NCI-H2107 (cell line): ENCODE results near the gene RPRD2.
"Not testable (repeated sequence)": the region's sequence is repeated elsewhere in the genome, so short reads cannot be mapped to it uniquely, and the experiment has no call there.

Experiments
- DNase-seq: peaks from one replicate; lab custom pipeline; 2025; lab: John Stamatoyannopoulos, UW

The RPRD2 gene

DNA sequence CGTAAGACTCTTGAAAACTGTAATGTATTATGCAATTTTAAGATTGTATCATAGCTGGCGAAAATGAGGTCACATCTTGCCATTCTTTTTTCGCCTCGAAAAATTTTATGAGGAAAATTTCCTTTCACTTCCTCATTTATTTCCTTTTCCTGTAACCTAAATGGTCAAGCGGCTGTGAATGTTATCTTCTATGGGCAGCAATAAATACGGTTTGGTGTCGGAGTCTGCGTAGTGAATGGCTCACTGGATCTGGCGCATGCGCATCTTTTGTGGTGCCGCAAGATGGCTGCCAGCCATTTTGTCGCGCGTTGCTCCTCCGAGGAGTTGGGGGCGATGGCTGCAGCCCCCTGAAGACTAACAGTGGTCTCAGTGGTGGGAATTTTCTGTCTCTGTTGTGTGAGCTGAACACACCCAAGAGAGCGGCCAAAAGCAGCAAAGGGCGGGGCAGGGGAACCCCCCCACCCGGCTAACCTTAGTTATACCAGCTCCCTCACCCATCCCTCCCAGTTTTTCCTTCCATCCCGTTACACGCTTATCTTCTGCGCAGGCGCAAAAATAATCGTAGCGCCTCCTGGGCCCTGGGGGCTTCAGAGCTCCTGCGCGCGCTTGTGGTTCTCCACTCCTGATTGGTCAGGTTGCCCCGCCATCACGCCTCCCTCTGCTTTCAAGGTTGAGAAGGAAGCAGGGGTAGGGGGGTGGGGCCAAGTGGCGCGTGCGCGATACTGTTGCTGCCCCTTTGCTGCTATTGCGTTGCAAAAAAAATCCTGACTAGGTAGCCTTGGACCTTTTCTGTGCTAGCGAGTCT is at the start of gene RPRD2:
TSS of gene RPRD2 (plus strand) at position 722 of the 805 bp plus-strand sequence. CDS start 568 bp downstream, outside the sequence.
- DNase-seq, result peak; percentile 100

DNA sequence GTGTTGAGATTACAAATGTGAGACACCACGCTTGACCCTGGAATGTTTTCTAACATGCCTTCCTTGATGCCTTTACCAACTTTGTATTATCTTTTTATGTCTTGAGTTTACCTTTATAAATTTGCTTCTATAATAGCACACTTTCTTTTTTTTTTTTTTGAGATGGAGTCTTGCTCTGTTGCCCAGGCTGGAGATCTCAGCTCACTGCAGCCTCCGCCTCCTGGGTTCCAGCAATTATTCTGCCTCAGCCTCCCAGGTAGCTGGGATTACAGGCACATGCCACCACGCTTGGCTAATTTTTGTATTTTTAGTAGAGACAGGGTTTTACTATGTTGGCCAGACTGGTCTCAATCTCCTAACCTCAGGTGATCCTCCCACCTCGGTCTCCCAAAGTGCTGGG is 49.3 kb upstream of the RPRD2 start:
- DNase-seq, result not testable (repeated sequence)

DNA sequence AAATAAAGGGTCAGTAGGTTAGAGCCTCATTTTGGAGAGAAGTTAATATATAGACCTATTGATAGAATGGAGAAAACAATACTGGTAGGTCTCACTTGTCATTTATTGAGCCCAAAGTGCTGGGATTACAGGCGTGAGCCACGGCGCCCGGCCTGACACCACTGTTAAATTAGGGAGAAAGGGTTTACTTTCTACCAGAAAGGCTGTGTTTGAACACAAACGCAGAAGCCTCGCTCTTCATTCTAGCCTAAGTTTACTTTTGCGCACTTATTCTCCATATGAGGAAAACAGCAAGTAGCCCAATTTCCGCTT is 43.3 kb upstream of the RPRD2 start:
- DNase-seq, result no peak

DNA sequence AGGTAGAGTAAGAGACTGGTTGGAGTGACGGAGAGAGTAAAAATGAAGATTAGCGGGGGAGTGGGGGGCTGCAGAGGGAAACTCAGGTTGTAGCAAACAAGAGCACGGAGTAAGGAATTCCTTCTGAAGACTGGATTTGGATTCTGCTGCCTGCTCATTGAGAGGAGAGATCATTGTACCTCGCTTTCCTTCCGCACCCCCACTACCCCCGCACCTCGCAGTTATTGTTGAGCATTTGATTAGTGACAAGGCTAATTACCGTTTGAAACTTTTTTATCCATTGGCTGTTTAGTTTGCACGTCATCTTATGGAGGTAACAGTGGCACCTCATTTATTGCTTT is 42.2 kb upstream of the RPRD2 start:
- DNase-seq, result no peak

DNA sequence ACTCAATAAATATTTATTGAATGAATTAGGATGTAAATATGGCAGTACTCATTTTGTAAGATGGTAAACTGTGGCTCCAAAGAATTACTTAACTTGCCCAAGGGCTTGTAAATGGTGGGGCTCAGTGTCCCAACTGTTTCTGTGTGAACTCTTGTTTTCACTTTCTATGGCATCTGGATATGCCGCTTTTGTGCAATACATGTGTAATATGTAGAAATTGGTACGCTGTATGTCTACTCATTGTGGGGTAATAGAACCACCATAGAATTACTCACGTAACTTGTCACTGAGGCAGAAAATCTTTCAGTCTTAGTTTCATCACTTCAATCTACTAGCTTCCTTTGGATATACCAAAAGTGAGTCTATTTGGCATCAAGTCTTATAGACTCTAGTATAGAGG is 41.6 kb upstream of the RPRD2 start:
- DNase-seq, result no peak

DNA sequence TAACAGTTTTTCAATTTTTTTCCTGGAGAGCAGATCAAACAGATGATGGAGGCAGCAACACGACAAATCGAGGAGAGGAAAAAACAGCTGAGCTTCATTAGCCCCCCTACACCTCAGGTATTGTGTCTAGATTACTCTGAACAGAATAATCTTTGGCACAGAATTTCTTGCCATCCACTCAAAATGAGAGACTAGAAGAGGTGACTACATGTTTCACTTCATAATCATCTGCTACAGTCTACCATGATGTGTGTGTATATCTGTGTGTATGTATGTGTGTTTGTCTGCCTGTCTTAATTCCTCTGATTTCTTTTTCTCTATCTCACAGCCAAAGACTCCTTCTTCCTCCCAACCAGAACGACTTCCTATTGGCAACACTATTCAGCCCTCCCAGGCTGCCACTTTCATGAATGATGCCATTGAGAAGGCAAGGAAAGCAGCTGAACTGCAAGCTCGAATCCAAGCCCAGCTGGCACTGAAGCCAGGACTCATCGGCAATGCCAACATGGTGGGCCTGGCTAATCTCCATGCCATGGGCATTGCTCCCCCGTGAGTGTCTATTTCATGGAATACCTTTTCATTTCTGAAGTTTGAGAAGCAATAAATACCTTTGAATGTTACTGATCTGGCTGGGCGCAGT is 31.2 kb upstream of the RPRD2 start:
- no peak for DNase-seq

DNA sequence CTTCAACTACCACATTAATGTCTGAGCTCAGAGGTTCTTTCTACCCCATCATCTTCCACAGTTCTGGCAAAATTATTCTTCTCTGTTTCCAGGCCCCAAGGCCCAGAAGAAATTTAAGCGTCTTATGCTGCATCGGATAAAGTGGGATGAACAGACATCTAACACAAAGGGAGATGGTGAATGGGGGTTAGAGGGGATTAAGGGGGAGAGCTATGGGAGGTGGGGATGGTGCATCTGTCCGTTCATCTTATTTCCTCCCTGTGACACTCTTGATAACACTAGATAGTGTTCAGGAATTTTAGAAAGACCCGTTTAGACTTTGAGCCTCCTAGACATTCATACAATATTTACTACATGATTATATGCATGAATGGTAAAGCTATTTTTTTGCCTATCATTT is 17.6 kb upstream of the RPRD2 start:
- no peak for DNase-seq

DNA sequence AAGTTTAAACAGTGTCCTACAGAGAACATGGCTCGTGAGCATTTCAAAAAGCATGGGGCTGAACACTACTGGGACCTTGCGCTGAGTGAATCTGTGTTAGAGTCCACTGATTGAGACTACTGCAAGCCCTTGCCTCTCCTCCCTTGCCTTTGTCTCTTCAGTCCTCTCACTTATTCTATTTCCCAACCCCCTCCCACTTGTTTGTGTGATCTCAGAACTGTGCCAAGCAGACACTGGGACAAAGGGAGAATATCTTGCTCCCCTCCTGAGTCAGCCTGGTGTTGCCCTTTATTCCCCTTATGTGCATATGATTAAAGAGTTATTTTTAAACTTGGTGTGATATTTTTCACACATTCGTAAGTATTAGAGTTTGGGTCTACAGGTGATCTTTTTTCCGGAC is 11.1 kb upstream of the RPRD2 start:
- DNase-seq, result no peak

DNA sequence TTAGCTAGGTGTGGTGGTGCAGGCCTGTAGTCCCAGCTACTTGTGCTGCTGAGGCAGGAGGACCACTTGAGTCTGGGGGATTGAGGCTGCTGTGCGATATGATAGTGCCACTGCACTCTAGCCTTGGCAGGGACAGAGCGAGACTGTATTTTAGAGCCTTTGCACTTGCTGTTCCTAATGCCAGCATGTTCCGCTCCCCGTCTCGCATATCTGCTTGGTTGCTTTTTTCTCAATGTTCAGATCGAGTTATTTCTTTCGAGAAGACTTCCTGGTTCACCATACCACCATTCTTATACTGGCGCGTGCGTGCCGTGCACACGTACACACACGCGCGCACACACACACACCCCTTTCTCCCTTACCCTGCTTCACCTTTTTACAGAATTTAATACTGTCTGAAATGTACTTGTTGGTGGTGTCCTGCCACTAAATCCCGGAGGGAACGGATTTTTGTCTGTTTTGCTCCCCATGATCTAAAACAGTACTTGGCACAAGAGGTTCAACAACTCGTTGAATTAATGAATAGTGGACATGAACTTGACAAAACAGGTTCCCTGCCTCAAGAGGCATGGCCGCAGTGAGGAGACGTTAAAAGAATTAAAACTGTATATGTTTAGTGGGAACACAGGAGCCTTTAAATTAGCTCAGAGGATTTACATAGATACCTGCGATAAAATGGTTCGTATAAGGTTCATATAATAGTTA is 1.1 kb upstream of the RPRD2 start:
- DNase-seq, result no peak

DNA sequence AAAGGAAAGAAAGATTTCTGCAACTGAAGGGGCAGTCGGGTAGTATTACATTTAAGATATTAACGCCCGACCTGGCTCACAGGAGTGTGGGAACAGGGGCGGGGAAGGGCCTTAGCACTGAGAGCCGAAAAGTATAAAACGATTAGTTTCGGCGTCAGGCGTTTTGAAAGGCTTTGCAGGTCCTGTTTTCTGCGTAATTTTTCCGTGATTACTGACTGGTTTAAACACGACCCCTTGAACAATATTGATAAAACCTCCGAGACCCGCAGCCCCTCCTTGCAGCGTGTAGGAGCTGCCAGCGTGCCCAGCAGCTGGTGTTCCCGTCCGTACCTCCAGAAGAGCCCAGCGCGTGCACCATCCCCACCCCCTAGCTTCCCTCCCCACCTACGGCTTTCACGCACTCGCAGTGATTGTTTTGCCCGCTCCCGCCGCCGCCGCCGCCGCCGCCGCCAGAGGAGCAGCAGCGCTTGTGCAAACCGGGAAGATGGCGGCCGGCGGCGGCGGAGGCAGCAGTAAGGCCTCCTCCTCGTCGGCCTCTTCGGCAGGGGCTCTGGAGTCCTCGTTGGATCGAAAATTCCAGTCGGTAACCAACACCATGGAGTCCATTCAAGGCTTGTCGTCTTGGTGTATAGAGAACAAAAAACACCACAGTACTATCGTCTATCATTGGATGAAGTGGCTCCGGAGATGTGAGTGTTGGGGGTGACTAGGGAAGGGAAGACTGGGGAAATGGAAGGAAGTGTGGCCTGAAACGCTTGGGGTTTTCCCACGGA is 470 bp downstream of the RPRD2 start:
- peak; percentile 80 for DNase-seq

DNA sequence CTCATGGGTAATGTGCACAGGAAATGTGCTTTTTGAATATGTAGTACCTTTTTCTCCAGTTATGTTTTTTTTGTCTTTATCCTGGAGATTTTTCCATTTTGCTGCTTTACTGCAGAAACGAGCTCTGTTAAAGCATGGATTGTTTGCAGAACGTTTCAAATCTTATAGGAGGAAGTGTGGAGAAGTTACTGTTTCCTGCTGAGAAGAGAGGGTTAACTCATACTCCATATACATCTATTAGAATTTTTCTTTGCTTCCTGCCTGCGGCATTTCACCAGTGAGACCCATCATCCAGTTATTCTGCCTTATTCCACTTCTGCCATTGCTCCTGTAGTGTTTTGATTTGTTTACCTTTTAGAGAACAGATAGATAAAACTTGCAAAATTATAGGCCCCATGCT is 2.0 kb downstream of the RPRD2 start:
- no peak for DNase-seq

DNA sequence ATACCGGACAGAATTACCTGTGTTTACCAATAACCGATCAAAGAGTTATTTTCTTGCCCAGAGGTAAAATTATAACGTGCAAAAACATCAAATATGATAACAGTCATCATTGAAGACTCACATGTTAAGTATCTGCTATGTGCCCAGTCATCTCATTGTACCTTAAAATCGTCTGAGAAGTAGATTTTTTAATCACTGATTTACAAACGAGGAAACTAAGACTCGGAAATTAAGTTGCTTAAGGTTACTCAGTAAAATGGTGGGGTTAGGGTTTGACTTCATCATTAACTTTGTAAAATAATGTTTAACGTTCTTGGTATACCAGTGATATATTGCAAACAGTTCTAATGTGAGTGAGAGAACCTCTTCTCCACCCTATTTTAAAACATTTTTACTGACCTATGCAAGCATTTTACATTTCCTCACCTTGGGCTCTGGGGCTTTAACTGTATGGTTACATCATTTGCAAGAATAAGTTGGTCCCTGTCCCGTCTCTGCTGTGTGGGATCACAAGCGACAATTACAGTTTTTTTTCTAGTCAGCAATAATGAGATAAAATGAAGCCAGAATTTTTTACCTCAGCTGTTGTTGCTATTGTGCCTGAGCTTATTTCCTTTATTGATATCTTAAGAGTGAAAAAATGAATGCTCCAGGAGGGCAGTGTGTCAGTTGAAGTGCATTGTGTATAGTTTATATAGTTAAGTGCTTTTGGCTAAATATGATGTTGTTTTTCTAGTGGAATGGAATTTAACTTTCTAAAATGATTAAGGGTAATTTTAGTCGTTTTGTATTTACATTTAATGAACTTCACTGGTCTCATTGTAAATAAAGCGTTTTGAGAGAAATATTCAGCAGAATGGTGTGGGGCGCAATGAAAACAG is 2.7 kb downstream of the RPRD2 start:
- no peak for DNase-seq

DNA sequence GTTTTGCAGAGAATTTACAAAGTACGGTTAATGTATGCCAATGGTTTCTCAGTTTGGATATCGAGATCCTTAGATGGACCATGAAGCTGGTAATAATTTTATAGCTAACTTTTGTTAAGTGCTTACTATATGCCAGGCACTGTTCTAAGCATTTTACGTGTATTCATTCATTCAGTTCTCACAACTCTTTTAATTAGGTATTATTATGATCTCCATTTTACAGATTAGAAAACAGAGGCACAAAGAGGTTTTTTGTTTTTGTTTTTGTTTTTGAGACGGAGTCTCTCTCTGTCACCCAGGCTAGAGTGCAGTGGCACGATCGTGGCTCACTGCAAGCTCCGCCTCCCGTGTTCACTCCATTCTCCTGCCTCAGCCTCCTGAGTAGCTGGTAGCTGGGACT is 7.2 kb downstream of the RPRD2 start:
- DNase-seq, result no peak

DNA sequence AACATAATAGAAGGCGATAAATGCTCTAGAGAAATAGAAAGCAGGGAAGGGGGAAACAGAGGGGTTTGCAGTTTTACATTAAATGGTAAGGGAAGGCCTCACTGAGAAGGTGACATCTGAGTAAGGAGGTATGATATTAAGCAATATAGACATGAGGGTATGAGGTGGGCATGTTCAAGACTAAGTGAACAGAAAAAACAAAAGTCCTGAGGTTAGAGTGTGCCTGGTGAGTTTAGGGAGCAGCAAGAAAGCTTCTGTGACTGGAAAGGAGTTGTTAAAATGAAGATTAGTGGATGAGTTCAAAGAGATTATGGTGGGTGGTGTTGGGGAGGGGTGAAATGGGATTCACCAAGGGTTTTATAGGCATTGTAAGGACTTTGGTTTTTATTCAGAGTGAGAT is 8.6 kb downstream of the RPRD2 start:
- DNase-seq, result no peak

DNA sequence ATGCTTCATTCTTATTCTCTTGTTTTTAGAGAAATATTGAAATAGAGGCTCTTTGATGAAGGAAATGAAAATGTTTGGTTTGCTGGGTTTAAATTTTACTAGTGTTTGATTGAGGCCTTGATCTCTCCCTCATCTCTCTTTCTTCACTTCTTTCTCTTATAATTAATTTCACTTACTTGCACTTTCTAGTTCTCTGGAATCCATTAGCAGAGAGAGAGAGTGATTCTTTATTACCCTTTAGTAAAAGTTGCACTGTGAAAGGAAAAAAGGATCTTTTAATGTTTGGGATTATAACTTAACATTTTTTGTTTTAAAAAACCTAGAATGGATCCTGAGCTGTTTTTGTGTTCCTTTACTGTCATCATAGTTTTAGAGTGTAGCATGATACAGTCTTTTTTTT is 12.2 kb downstream of the RPRD2 start:
- no peak for DNase-seq

DNA sequence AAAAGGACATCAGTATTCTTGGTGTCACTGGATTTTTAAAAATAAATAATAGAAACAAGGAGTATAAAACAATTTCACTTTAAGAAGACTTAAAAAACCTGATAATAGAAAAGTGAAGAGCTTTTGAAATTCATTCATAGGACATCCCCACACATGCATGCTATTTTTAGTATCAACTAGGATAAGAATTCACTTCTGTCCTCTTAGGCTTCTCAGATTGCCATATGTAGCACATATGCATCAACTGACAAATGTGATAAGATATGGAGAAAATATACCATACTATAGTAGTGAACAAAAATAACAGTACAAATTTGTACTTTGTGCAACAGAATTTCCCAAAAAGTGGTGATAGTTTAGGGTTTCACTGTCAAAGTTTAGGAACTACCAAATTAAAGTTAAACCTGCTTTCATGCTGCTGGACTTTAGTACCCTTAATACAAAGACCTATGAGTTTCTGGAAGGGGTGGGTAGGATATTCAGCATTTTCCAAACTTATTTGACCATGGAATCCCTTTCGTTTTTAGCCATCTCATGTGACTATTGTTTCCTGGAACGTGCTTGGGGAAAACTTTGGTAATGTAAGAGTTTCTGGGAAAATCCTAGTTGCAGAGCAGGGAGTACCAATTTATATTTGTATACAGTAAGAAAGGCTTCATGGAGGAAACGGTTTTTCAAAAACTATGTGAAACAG is 19.8 kb downstream of the RPRD2 start:
- DNase-seq, result no peak

DNA sequence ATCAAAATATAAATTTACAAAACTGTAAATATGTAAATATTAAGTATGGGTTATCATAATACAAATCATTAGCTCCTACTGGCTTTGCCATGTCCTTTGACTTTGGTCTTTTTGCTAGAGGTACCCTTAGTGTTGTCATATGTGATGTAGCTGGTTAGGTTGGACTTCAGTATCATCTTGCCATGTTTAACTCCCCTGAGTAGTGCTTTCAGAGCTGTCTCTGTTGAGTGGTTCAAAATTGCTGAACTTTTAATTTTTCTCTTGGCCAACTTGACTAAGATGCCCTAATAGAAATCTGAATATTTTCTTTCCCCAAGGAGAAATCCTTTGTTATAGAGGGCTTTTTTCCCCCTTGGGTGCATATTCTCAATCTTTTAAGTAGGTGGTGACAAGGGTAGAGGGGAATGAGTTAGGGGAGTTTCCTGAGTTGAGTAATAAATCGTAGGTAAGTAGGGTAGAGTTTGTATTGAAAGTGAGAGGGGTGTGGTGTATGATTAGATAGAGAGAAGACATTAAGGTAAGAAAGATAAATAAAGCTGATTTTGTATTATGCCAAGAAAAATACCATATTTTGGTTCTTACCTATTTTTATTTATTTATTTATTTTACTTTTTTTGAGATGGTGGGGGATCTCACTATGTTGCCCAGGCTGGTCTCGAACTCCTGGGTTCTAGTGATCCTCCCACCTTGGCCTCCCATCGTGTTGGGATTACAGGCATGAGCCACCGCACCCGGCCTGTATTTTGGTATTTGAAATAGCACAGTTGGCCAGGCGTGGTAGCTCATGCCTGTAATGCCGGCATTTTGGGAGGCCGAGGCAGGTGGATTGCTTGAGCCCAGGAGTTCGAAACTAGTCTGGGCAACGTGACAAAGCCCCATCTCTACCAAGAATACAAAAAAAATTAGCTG is 21.8 kb downstream of the RPRD2 start:
- DNase-seq, result no peak

DNA sequence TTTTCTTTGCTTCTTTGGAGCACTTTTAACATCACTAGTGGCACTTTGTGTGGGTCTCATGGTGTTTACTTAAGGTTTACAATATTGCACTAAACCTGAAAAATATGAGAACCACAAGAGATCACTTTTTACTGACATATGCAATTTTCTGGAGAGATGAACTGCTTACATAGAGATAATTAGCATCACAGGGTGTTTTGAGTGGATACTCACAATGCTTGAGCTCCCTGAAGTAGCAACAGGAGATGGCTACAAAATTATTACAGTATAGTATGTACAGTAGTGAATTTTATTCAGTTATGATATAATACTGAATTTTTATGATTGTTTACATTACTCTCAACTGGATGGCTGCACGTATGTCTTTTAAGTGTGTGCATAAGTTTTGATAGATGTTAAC is 22.6 kb downstream of the RPRD2 start:
- DNase-seq, result no peak

DNA sequence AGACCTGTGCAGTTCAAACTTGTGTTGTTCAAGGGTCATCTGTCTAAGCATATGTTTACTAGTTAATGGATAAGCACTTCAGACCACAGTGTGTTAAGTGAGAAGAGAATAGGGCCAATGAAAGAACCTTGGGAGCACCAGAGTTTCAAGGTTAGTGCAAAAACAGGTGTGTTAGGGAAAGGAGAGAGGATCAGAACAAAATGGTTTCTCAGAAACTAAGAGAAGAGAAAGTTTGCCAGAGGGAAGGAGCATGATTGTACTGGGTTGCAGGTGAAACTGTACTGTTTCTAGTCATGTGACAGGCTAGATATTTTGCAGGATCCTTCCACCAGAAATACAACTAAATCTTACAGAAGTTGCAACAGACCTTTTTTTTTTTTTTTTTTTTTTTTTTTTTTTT is 23.3 kb downstream of the RPRD2 start:
- DNase-seq, result no peak

DNA sequence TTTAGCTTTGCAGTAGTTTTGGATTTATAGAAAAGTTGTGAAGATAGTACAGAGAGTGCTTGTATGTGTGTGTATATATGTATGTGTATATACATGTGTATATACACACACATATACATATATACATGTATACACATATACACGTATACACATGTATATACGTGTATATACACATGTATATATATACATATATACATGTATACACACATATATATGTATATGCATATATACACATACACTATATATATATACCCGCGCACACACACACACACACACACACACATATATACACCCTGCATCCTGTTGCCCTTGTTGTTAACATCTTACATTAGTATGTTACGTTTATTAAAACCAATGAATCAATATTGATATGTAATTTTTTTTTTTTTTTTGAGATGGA is 24.3 kb downstream of the RPRD2 start:
- DNase-seq, result no peak
